GM12872 (cell line): ENCODE measurements around the gene SSTR4.

Source experiments
- CTCF ChIP-seq: IDR thresholded peaks from 3 replicates; pipeline ENCODE4 v1.5.1; 2011; ENCODE audit warnings: low read depth, mild to moderate bottlenecking, low read length, moderate library complexity; ENCODE audit not compliant: insufficient read depth

SSTR4 gene

GRCh38 chr20:23002276-23002675, 32.8 kb upstream of the SSTR4 start:
- no peak for TF ChIP-seq CTCF

- TF ChIP-seq CTCF, result no peak
These were observed 32.0 kb upstream of the SSTR4 start for GRCh38 chr20:23003077-23003635.

GRCh38 chr20:23003881-23004460, 31.1 kb upstream of the SSTR4 start:
- TF ChIP-seq CTCF, result no peak

GRCh38 chr20:23005776-23006175, 29.3 kb upstream of the SSTR4 start:
- TF ChIP-seq CTCF, result no peak

- no peak for TF ChIP-seq CTCF
These were observed 27.6 kb upstream of the SSTR4 start for GRCh38 chr20:23007462-23007861.

- TF ChIP-seq CTCF, result no peak
These were observed 27.0 kb upstream of the SSTR4 start for GRCh38 chr20:23007886-23008655.

GRCh38 chr20:23008667-23009066, 26.4 kb upstream of the SSTR4 start:
- TF ChIP-seq CTCF, result no peak
